Thoracic aorta (tissue), 2 donors: Measurements from ENCODE around the gene MTMR4. TPM values are rescaled to one million over a fixed set of nuclear protein-coding genes. Genes with fewer than 3 reads are reported as not detected.

ENCODE experiments used
- ATAC-seq: fragments of 150-250 bp; one replicate; pipeline ENCODE4 v1.8.0; 2017; ENCODE audit warnings: low read depth; ENCODE audit not compliant: insufficient number of reproducible peaks, low FRiP score
- DNase-seq: peaks from one replicate; pipeline ENCODE4 v3.0.0-alpha.2; 2020; ENCODE audit warnings: low spot score
- H3K27ac ChIP-seq, 2 donors: fragments of 200-600 bp; sonication (generic); 1 replicate in 1 of 2; 2 replicates in 1 of 2; pipeline ENCODE4 v1.5.1; 2016; ENCODE audit warnings: mild to moderate bottlenecking in 2 of 2, moderate library complexity in 2 of 2
- H3K27me3 ChIP-seq: fragments of 200-600 bp; sonication (generic); replicated peaks from 2 replicates; pipeline ENCODE4 v1.6.0; 2016; ENCODE audit warnings: mild to moderate bottlenecking; ENCODE audit not compliant: insufficient read depth
- H3K36me3 ChIP-seq: fragments of 200-600 bp; sonication (generic); one replicate; pipeline ENCODE4 v1.5.1; 2016
- H3K4me1 ChIP-seq, 2 donors: fragments of 200-600 bp; sonication (generic); 1 replicate in 1 of 2; 2 replicates in 1 of 2; pipeline versions ENCODE4 v1.5.1 to v1.6.0; 2016; ENCODE audit warnings: low read depth in 2 of 2, mild to moderate bottlenecking in 1 of 2; ENCODE audit not compliant: control insufficient read depth in 1 of 2
- H3K4me3 ChIP-seq: fragments of 200-600 bp; sonication (generic); 2 replicates; pipeline ENCODE4 v1.5.1; 2016; ENCODE audit warnings: mild to moderate bottlenecking
- H3K9me3 ChIP-seq: fragments of 200-600 bp; sonication (generic); 2 replicates; pipeline ENCODE4 v1.5.1; 2016
- total RNA-seq, 2 donors: library from RNA; depleted of rRNA; stranded (reverse); fragments of >200 nt; gene quantifications; one replicate each; pipeline versions ENCODE4 v1.1.0 to v1.2.3, GENCODE V29; 2016
- TF ChIP-seq, protein P1 (sequence below): fragments of 200-600 bp; sonication (generic); IDR thresholded peaks from one replicate; pipeline ENCODE4 v1.5.1; 2019; ENCODE audit warnings: antibody characterized with exemption

Gene MTMR4
- total RNA-seq, 2 donors from 2014 or later, result 31.7 to 55.4 TPM

DNA sequence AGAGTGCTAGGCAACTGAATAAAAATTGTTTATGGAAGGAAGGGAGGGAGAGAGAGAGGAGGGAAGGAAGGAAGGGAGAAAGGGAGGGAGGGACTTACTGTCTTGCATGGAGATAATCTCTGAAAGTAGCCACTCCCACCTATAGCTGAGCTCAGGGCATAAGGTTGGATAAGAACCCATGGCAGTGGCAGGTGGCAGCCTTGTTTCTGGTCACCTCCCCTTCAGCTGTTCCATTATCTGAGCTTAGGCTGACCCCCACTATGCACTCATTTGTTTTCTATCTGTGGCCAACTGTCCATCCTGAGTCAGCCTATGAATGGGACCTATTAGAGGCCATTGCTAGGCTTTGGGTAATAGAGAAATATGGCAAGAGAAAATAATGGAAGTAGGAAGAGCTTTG, 25.3 kb upstream of the MTMR4 start:
- no peaks in the 10 kb centered on the region for H3K36me3 ChIP-seq
- peaks cover 0 to 9% of the 10 kb centered on the region in 2 donors for H3K4me1 ChIP-seq
- no peak for ATAC-seq
- no peaks in the 10 kb centered on the region for H3K9me3 ChIP-seq
- peak overlapping the region in 1 of 2 donors; percentile 9 for H3K27ac ChIP-seq
- TF ChIP-seq, protein P1, sequence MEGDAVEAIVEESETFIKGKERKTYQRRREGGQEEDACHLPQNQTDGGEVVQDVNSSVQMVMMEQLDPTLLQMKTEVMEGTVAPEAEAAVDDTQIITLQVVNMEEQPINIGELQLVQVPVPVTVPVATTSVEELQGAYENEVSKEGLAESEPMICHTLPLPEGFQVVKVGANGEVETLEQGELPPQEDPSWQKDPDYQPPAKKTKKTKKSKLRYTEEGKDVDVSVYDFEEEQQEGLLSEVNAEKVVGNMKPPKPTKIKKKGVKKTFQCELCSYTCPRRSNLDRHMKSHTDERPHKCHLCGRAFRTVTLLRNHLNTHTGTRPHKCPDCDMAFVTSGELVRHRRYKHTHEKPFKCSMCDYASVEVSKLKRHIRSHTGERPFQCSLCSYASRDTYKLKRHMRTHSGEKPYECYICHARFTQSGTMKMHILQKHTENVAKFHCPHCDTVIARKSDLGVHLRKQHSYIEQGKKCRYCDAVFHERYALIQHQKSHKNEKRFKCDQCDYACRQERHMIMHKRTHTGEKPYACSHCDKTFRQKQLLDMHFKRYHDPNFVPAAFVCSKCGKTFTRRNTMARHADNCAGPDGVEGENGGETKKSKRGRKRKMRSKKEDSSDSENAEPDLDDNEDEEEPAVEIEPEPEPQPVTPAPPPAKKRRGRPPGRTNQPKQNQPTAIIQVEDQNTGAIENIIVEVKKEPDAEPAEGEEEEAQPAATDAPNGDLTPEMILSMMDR, result no peak
- H3K4me3 ChIP-seq, result no peak overlapping the region
- no peak for DNase-seq
- no peaks in the 10 kb centered on the region for H3K27me3 ChIP-seq

DNA sequence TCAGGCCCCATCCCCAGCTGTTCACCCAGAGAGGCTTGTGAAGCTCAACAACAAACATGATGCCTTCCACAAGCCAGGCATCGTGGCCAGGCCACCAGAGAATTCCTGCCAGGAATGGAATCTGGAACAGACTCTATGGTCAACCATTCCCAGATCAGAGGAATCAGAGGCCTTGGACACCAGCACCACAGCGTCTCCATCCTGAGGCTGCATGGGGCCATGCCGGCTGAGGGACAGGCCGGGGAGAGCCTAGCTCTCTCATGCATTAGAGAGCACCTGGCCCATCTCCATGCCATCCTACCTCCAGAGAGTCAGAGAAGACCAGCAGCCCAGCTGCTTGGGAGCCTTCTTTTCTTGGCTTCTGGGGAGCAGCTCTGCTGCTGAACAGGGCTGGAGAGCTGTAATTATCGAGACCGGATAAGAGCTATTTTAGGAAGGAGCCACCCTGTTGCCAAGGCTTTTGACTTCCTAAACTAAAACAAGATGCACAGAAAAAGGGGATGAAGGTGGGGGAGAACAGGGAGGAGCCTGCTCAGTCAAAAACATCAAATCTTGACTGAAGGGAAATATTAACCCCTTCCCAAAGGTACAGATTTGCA, 24.5 kb upstream of the MTMR4 start:
- Histone ChIP-seq H3K27ac (peak overlapping the region in 1 of 2 donors; percentile 9), H3K36me3 (no peaks in the 10 kb centered on the region), H3K4me1 (peaks cover 0 to 9% of the 10 kb centered on the region in 2 donors), H3K9me3 (no peaks in the 10 kb centered on the region), H3K4me3 (no peak overlapping the region), H3K27me3 (no peaks in the 10 kb centered on the region)
- no peak for ATAC-seq
- TF ChIP-seq, protein P1, result no peak
- no peak for DNase-seq

DNA sequence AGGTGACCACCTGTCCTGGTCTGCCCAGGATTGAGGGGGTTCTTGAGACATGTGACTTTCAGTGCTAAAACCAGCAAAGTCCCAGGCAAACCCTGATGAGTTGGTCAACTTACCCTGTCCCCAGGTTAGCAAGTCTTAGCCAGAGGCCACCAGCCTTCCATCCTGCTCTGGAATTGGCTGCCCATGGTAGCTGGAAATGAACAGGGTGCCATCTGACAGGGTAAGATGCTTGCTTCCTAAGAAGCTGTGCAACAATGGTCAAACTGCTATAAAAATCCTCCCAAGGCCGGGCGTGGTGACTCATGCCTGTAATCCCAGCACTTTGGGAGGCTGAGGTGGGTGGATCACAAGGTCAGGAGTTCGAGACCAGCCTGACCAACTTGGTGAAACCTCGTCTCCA, 22.8 kb upstream of the MTMR4 start:
- Histone ChIP-seq H3K4me3 (no peak overlapping the region), H3K27ac (no peak overlapping the region), H3K9me3 (no peaks in the 10 kb centered on the region), H3K4me1 (peaks cover 0 to 12% of the 10 kb centered on the region in 2 donors), H3K36me3 (no peaks in the 10 kb centered on the region), H3K27me3 (no peaks in the 10 kb centered on the region)
- ATAC-seq (no peak), DNase-seq (no peak)
- TF ChIP-seq, protein P1, result no peak

DNA sequence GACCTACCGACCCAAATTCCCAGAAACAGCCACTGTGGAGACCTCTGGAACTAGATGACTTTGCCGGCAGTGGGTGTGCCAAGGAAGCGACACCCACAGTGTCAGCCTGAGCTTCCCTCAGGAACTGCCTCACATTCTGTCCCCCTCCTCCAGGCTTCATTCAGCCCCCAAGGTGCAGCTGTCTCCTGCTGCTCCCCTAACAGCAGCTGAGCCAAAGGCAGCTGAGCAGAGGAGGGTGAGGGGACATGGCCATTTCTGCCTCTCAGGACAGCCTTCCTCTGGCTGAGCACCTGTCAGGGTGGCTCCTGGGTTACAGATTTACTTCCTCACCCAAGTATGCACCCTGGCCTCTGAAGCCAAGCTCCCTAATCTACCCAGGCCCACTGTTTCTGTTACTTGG, 22.1 kb upstream of the MTMR4 start:
- ATAC-seq, result no peak
- DNase-seq, result no peak
- H3K4me3 ChIP-seq, result no peak overlapping the region
- H3K27ac ChIP-seq, result no peak overlapping the region
- H3K4me1 ChIP-seq, result peaks cover 0 to 14% of the 10 kb centered on the region in 2 donors
- no peaks in the 10 kb centered on the region for H3K27me3 ChIP-seq
- no peaks in the 10 kb centered on the region for H3K36me3 ChIP-seq
- TF ChIP-seq, protein P1, result no peak
- H3K9me3 ChIP-seq, result no peaks in the 10 kb centered on the region

DNA sequence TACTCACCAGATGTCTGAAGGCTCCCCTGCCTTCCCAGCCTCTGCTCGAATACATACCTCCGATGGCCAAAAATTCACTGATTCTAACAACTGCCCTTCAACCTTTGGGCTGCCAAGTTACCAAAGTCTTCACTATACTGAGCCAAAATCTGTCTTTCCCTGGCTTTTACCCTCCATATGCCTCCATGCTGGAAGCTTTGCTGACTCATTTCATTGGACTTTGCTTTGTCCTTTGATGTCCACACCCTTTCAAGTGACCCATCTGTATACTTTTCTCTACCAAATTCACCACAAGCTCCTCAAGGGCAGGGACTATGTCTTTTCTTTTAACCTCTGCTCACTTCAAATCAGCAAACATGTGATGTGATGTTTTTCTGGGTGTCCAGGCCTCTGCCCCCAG, 21.0 kb upstream of the MTMR4 start:
- Histone ChIP-seq H3K36me3 (no peaks in the 10 kb centered on the region), H3K27ac (no peak overlapping the region), H3K4me1 (peaks cover 0 to 25% of the 10 kb centered on the region in 2 donors), H3K27me3 (no peaks in the 10 kb centered on the region), H3K9me3 (no peaks in the 10 kb centered on the region), H3K4me3 (no peak overlapping the region)
- ATAC-seq (no peak), DNase-seq (no peak)
- TF ChIP-seq, protein P1, result no peak
